ENCODE data around the gene MEAF6.

DNA sequence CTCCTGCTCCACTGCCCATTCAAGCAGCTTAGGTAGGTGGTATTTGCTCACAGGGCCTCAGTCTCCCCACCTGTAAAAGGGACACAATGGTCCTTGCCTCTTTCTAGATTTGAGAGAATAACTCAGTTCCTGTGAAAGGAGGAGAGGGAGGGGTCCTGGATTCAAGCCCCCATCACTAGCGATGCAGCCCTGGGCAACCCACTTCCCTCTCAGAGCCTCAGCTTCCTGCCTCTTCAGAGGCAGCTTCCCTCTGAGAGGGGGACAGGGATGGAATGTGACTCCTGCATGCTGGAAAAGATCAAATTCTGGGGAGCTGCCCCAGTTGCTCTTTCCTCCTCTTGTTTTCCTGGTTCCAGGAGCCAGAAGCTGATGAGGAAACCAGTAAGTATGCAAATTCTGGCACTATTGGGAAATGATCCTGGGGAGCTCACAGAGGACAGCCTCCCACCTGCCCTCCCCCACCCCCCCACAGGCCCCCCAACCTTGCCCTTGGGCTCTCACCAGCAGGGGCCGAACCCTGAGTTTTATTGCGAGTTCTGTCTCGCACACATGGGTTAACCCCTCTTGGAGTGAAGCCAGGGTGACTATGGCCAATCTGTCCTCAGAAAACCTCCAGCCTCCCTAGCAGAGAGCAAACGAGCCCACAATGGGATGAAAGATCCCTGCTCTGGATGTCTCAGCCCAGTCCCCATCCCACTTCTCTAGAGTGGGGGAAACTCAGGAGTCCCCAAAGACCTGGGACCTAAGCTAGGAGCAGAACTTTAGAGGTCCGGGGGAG lies 28.5 kb downstream of the MEAF6 start:
- TF ChIP-seq, protein P1, sequence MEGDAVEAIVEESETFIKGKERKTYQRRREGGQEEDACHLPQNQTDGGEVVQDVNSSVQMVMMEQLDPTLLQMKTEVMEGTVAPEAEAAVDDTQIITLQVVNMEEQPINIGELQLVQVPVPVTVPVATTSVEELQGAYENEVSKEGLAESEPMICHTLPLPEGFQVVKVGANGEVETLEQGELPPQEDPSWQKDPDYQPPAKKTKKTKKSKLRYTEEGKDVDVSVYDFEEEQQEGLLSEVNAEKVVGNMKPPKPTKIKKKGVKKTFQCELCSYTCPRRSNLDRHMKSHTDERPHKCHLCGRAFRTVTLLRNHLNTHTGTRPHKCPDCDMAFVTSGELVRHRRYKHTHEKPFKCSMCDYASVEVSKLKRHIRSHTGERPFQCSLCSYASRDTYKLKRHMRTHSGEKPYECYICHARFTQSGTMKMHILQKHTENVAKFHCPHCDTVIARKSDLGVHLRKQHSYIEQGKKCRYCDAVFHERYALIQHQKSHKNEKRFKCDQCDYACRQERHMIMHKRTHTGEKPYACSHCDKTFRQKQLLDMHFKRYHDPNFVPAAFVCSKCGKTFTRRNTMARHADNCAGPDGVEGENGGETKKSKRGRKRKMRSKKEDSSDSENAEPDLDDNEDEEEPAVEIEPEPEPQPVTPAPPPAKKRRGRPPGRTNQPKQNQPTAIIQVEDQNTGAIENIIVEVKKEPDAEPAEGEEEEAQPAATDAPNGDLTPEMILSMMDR (IDR thresholded peaks at IDR 0.05) = no peak
- TF ChIP-seq POLR2A (IDR thresholded peaks at IDR 0.05) = no peak
